H54 (cell line): Measurements from ENCODE around the gene PLK3.

ENCODE experiments used
- DNase-seq: peaks from one replicate; pipeline ENCODE4 v3.0.0; 2011; ENCODE audit warnings: low spot score, mixed read lengths; ENCODE audit not compliant: insufficient read length
- FAIRE-seq: peaks from 3 replicates; lab custom pipeline; 2011; peaks lifted over from hg19 to GRCh38; lab: Jason Lieb, UNC
- POLR2A ChIP-seq: IDR thresholded peaks from 2 replicates; pipeline ENCODE4 v1.6.1; 2011; ENCODE audit warnings: low read depth, mild to moderate bottlenecking, low read length

The PLK3 gene

GRCh38 chr1:44798481-44799365 is 1.5 kb upstream of the PLK3 start:
- DNase-seq (no peak), FAIRE-seq (no peak)
- TF ChIP-seq POLR2A = no peak

GRCh38 chr1:44801491-44802305 is 1.5 kb downstream of the PLK3 start:
- no peak for TF ChIP-seq POLR2A
- DNase-seq (no peak), FAIRE-seq (no peak)

- no peak for TF ChIP-seq POLR2A
- FAIRE-seq = no peak
- DNase-seq = no peak
Measured at GRCh38 chr1:44802306-44803061, 2.3 kb downstream of the PLK3 start.

DNA sequence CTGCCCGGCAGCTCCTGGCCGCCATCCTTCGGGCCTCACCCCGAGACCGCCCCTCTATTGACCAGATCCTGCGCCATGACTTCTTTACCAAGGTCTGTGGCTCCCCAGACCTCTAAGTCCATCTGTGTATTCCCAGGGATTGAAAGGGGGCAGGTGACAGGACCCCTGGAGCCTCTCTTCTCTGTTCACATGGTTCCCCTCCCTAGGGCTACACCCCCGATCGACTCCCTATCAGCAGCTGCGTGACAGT is 2.8 kb downstream of the PLK3 start:
- FAIRE-seq = no peak

DNA sequence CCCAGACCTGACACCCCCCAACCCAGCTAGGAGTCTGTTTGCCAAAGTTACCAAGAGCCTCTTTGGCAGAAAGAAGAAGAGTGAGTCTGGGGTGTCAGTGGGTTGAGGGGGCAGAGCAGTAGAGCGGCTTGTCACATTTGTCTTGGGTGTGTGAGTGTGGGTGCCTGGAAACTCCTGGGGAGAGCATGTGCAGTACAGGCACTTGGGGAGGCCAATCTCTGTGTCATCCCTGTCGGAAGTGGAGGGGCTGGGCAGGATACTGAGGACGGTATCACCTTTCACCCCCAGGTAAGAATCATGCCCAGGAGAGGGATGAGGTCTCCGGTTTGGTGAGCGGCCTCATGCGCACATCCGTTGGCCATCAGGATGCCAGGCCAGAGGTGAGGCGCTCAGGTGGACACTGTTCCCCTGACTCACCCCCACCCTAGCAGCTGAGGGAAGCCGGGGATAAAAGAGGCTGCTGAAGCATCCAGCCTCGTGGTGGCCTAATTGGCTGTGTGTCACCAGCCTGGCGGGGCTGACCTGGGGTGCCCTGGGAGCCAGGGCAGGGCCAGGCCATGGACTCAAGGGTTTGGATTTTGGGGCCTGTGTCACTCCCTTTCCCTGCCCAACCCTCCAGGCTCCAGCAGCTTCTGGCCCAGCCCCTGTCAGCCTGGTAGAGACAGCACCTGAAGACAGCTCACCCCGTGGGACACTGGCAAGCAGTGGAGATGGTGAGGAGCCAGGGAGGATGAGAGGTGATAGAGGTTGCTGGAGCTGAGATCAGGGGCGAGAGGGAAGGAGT is 3.3 kb downstream of the PLK3 start:
- TF ChIP-seq POLR2A = no peak
- FAIRE-seq = no peak
- DNase-seq = no peak

More for the DNA sequence above, 2.8 kb downstream of the PLK3 start:
- no peak for TF ChIP-seq POLR2A
- no peak for DNase-seq

GRCh38 chr1:44805311-44806024 is 5.3 kb downstream of the PLK3 start:
- TF ChIP-seq POLR2A = no peak
- FAIRE-seq = no peak
- DNase-seq = no peak

GRCh38 chr1:44806025-44806703 is 6.0 kb downstream of the PLK3 start:
- DNase-seq = no peak
- FAIRE-seq = no peak

DNA sequence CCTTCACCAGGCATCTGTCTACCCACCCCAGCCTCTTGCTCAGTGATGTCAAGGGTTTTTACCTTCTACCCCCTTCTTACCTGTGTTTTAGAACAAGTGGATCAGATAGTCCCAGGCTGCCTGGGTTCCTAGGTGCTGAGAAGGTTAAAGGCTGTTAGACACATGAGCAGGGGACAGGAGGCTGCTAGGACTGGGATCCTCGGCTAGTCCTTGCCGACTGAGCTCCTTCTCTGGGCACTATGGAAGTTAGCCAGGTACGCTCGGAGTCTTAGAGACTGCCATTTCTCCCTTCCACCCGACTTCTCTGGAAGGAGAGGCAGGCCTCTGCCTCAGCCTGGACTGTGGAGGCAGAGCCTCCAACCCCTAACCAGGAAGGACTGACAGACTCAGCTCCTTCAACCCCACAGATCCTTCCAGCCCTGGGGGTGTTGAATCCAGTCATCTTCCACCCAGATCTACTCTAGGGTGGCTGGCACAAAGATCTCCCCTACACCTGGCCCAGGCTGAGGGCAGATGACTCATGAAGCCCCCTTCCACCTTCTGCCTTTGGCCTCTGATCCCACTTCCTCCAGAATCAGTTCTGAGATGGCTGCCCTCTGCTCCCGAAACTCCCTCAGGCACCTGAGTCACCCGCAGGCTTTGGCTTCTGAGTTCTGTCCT is 6.7 kb downstream of the PLK3 start, which contains the start of gene DYNLT4:
Gene DYNLT4 (minus strand): TSS at position 648 of the 660 bp plus-strand sequence. CDS start 683 bp downstream, outside the sequence.
- DNase-seq = no peak
- TF ChIP-seq POLR2A = no peak; the same call in 1 of the 2 replicates
- FAIRE-seq = no peak

More at GRCh38 chr1:44806025-44806703, 6.0 kb downstream of the PLK3 start:
- no peak for TF ChIP-seq POLR2A

DNA sequence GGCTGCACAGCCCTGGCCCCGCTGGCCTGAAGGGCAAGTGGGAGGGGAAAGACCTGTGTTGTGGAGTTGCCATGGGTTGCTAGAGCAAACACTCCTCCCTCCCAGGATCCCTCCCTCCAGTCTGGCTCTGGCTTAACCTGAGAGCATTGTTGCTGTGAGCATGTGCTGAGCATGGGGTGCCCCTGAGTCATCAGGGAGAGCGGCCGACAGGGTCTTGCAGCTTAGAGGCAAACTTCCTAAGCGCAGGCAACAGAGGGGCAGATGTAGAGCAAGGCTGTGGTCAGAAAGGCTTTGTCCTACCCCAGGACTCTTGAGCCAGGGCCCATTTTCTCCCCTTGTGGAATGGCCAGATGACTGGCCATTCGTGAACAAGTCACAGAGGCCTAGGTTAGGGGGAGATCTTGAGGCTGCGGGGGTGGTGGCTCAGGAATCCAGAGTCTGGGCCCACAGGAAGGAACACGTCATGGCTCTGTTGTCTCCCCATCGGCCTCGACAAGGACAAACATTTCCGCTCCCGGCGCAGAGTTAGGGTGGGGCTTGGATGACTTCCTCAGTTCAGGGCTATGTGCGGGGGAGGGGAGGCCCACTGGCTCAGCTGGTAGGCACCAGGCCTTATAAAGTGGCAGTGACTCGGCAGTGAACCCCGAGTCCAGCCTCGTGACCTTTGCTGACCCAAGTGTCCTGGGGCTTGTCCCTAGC is 7.3 kb downstream of the PLK3 start:
- peak; percentile 95 for DNase-seq
- FAIRE-seq = peak; percentile 76
- peak; percentile 33; the same call in 1 of the 2 replicates for TF ChIP-seq POLR2A

DNA sequence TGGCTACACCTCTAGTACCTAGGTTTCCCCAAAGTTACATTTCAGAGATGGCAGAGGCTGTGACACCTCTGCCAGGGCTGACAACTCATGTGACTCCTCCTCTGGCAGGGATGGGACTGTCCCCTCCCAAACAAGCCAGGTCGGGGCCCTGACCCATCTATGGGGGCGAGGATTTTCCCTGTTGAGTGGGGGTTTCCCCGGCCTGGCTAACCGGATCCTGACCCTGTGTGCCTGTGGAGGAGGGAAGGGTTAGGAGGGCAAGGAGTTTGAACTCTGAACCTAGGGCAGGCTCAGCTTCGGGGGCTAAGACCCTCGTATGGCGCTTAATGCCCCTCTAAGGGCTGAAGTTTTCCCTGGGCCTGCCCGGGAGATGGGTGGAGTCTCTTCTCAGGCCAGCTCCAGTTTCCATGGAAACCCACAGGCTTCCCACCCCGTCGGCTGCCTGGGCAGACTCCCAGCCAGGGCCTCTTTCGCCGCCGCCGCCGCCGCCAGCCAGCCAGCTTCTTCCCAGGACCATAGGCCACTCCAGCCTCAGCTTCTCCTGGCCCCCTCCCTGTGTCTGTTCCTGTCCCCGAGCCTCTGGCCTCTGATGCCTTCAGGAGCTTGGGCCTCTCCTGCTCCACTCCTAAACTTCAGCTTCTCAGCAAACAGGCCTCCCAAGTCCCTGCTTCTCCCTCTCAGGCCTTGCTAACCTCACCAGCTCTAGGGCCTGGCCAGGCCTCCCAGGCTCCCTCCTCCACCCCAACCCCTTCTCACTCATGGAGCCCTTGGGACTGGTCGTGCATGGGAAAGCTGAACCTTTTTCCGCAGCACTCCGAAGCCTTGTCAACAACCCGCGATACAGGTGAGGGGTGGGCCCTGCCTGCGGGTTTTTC is 8.1 kb downstream of the PLK3 start, which contains the start of gene BTBD19:
Gene BTBD19 (plus strand): TSS at position 461 of the 875 bp plus-strand sequence. CDS start 298 bp downstream, at position 759.
- no peak for DNase-seq
- FAIRE-seq = no peak
- TF ChIP-seq POLR2A = no peak
